ENCODE measurements around the gene ZNF33B.
"Not testable (repeated sequence)": the region's sequence is repeated elsewhere in the genome, so short reads cannot be mapped to it uniquely, and the experiment has no call there.

Gene ZNF33B

GRCh38 chr10:42638055-42638820 lies at the start of gene ZNF33B:
Gene ZNF33B, minus strand, starts transcription at chr10:42638570. Its CDS starts 1,642 bp downstream, at chr10:42636928.
- peak; percentile 70 to 76 for DNase-seq (ENCODE audit: low read depth in 2 of 2)

GRCh38 chr10:42684517-42684916 lies 46.1 kb upstream of the ZNF33B start:
- no peak for DNase-seq (ENCODE audit: low read depth in 2 of 2)

- no peak for DNase-seq (ENCODE audit: low read depth in 2 of 2)
Observed at GRCh38 chr10:42680267-42680666, 41.9 kb upstream of the ZNF33B start.

- DNase-seq (ENCODE audit: low read depth in 2 of 2) = not testable (repeated sequence)
Observed at GRCh38 chr10:42665181-42665979, 27.0 kb upstream of the ZNF33B start.

GRCh38 chr10:42654419-42654818 lies 16.0 kb upstream of the ZNF33B start:
- DNase-seq (ENCODE audit: low read depth in 2 of 2) = no peak

- no peak for DNase-seq (ENCODE audit: low read depth in 2 of 2)
Observed at GRCh38 chr10:42652858-42653257, 14.5 kb upstream of the ZNF33B start.

GRCh38 chr10:42650374-42650773 lies 12.0 kb upstream of the ZNF33B start:
- DNase-seq (ENCODE audit: low read depth in 2 of 2) = no peak

GRCh38 chr10:42648512-42648911 lies 10.1 kb upstream of the ZNF33B start:
- DNase-seq (ENCODE audit: low read depth in 2 of 2) = no peak

GRCh38 chr10:42646687-42647640 lies 8.6 kb upstream of the ZNF33B start:
- DNase-seq (ENCODE audit: low read depth in 2 of 2) = no peak

GRCh38 chr10:42646214-42646613 lies 7.8 kb upstream of the ZNF33B start:
- no peak for DNase-seq (ENCODE audit: low read depth in 2 of 2)

- DNase-seq (ENCODE audit: low read depth in 2 of 2) = no peak
Observed at GRCh38 chr10:42645516-42645915, 7.1 kb upstream of the ZNF33B start.

- DNase-seq (ENCODE audit: low read depth in 2 of 2) = no peak
Observed at GRCh38 chr10:42645103-42645502, 6.7 kb upstream of the ZNF33B start.

- DNase-seq (ENCODE audit: low read depth in 2 of 2) = no peak
Observed at GRCh38 chr10:42640610-42641229, 2.4 kb upstream of the ZNF33B start.

- DNase-seq (ENCODE audit: low read depth in 2 of 2) = no peak
Observed at GRCh38 chr10:42638821-42639270, 476 bp upstream of the ZNF33B start.

- no peak for DNase-seq (ENCODE audit: low read depth in 2 of 2)
Observed at GRCh38 chr10:42637648-42638054, 719 bp downstream of the ZNF33B start.

- no peak for DNase-seq (ENCODE audit: low read depth in 2 of 2)
Observed at GRCh38 chr10:42637142-42637541, 1.2 kb downstream of the ZNF33B start.

- DNase-seq (ENCODE audit: low read depth in 2 of 2) = no peak
Observed at GRCh38 chr10:42635098-42635497, 3.3 kb downstream of the ZNF33B start.

GRCh38 chr10:42632564-42632963 lies 5.8 kb downstream of the ZNF33B start:
- no peak for DNase-seq (ENCODE audit: low read depth in 2 of 2)

GRCh38 chr10:42630537-42631134 lies 7.7 kb downstream of the ZNF33B start:
- DNase-seq (ENCODE audit: low read depth in 2 of 2) = no peak

GRCh38 chr10:42623929-42624328 lies 14.4 kb downstream of the ZNF33B start:
- no peak for DNase-seq (ENCODE audit: low read depth in 2 of 2)

GRCh38 chr10:42618424-42618823 lies 19.9 kb downstream of the ZNF33B start:
- no peak for DNase-seq (ENCODE audit: low read depth in 2 of 2)

All from fibroblast of skin of left biceps (primary cell).